Endothelial cell of umbilical vein (primary cell): ENCODE measurements around the gene GPR135. TPM values are rescaled to one million over a fixed set of nuclear protein-coding genes. Genes with fewer than 3 reads are reported as not detected.

ENCODE experiments used
- BruUV-seq: library from RNA; stranded (reverse); fragments of 400-500 nt; replicated peaks from 2 replicates; lab custom pipeline; 2021; lab: Mats Ljungman, UMichigan
- CTCF ChIA-PET: fragments of 300-600, 350-600 bp; sonication (Branson Sonifier 250); formaldehyde crosslinking; loops from one replicate; lab custom pipeline; 2021; ENCODE audit warnings: antibody characterized with exemption, inconsistent platforms; lab: Charles Lee
- POLR2A ChIA-PET: fragments of 300-600, 350-600 bp; sonication (Branson Sonifier 250); formaldehyde crosslinking; loops from one replicate; lab custom pipeline; 2021; ENCODE audit warnings: antibody characterized with exemption, inconsistent platforms; lab: Charles Lee
- DNase-seq: peaks from one replicate; pipeline ENCODE4 v3.0.0-alpha.2; 2011; ENCODE audit warnings: low read depth, low spot score
- FAIRE-seq: peaks from 2 replicates; lab custom pipeline; 2011; peaks lifted over from hg19 to GRCh38; lab: Jason Lieb, UNC
- H2AFZ ChIP-seq: 2 replicates; pipeline ENCODE4 v1.6.0; 2012; ENCODE audit warnings: low read depth, low read length, control low read depth, inconsistent platforms
- H3K27ac ChIP-seq: 2 replicates; pipeline ENCODE4 v1.5.1; 2011; ENCODE audit warnings: low read depth, mild to moderate bottlenecking, control low read depth, low read length, moderate library complexity; ENCODE audit not compliant: insufficient read depth
- H3K27me3 ChIP-seq, 2 experiments: 2 replicates each; pipeline versions ENCODE4 v1.6.0 to v1.6.1; 2011; ENCODE audit warnings: low read length in 2 of 2, mixed read lengths in 1 of 2; ENCODE audit not compliant: control insufficient read depth in 2 of 2, insufficient read depth in 2 of 2
- H3K36me3 ChIP-seq, 2 experiments: 2 replicates in 1 of 2; 3 replicates in 1 of 2; pipeline ENCODE4 v1.5.1; 2011; ENCODE audit warnings: low read length in 2 of 2, mild to moderate bottlenecking in 1 of 2, moderate library complexity in 1 of 2; ENCODE audit not compliant: control insufficient read depth in 2 of 2, insufficient read depth in 2 of 2; ENCODE audit errors: extremely low read depth in 1 of 2
- H3K4me1 ChIP-seq: 3 replicates; pipeline ENCODE4 v1.5.1; 2011; ENCODE audit warnings: mild to moderate bottlenecking, low read length; ENCODE audit not compliant: control insufficient read depth, insufficient read depth; ENCODE audit errors: extremely low read depth
- H3K4me2 ChIP-seq: 2 replicates; pipeline ENCODE4 v1.6.1; 2011; ENCODE audit warnings: low read length, control low read depth, mixed read lengths; ENCODE audit not compliant: insufficient read depth
- H3K4me3 ChIP-seq, 3 experiments: fragments of 200-600 bp in 1 of 3; sonication (generic), shearing (Covaris generic) in 1 of 3; replicated peaks in 1 of 3; 2 replicates each; pipeline ENCODE4 v1.5.1; 2011 to 2016; ENCODE audit warnings: control low read depth in 3 of 3, low read length in 3 of 3, mild to moderate bottlenecking in 2 of 3, inconsistent platforms in 1 of 3, low read depth in 1 of 3, moderate library complexity in 1 of 3; ENCODE audit not compliant: insufficient read depth in 1 of 3
- H3K79me2 ChIP-seq: 2 replicates; pipeline ENCODE4 v1.6.0; 2012; ENCODE audit warnings: low read length, inconsistent platforms; ENCODE audit not compliant: control insufficient read depth, insufficient read depth
- H3K9ac ChIP-seq: replicated peaks from 2 replicates; pipeline ENCODE3; 2011; ENCODE audit warnings: low read length, control low read depth; ENCODE audit not compliant: insufficient read depth; ENCODE audit errors: extremely low read depth
- H3K9me1 ChIP-seq: replicated peaks from 3 replicates; pipeline ENCODE4 v1.6.0; 2011; ENCODE audit warnings: mild to moderate bottlenecking, low read length; ENCODE audit not compliant: control insufficient read depth, insufficient read depth; ENCODE audit errors: extremely low read depth
- H3K9me3 ChIP-seq: replicated peaks from 2 replicates; pipeline ENCODE4 v1.5.1; 2012; ENCODE audit warnings: low read length, inconsistent platforms; ENCODE audit not compliant: control insufficient read depth, insufficient read depth
- H4K20me1 ChIP-seq: replicated peaks from 2 replicates; pipeline ENCODE3; 2011; ENCODE audit warnings: mild to moderate bottlenecking, low read length; ENCODE audit not compliant: control insufficient read depth, insufficient read depth; ENCODE audit errors: extremely low read depth
- JUN ChIP-seq: IDR thresholded peaks from 2 replicates; pipeline ENCODE4 v1.6.1; 2011; ENCODE audit warnings: borderline replicate concordance, low read depth; ENCODE audit not compliant: insufficient read length, insufficient read depth
- MYC ChIP-seq: IDR thresholded peaks from one replicate; pipeline ENCODE4 v1.6.1; 2011; ENCODE audit warnings: mild to moderate bottlenecking, low read depth, low read length
- POLR2AphosphoS5 ChIP-seq: IDR thresholded peaks from 2 replicates; pipeline ENCODE4 v1.6.1; 2012; ENCODE audit warnings: low read depth, mild to moderate bottlenecking, control low read depth, low read length, moderate library complexity; ENCODE audit not compliant: insufficient read depth
- dilution Hi-C: fragments of 300-500 bp; cut with MboI; formaldehyde crosslinking; loops from one replicate; pipeline ENCODE4 v1.15.0; 2019; ENCODE audit warnings: low sequenced_read_pairs; ENCODE audit not compliant: extremely low pct_ligation_motif_present
- intact Hi-C: fragments of 100-400 bp; cut with micrococcal nuclease; formaldehyde crosslinking; loops from one replicate; pipeline ENCODE4 v1.10.0; 2022
- polyA plus RNA-seq, 4 experiments: library from polyadenylated mRNA; depleted of rRNA in 3 of 4; stranded (reverse) in 3 of 4; unstranded in 1 of 4; fragments of >200 nt; gene quantifications; 2 replicates each; pipeline versions ENCODE4 v1.2.1 to v1.2.3, GENCODE V29; 2011 to 2012; ENCODE audit warnings: missing spikeins in 1 of 4
- total RNA-seq: library from RNA; stranded (reverse); gene quantifications from 2 replicates; pipeline ENCODE4 v1.2.3, GENCODE V29; 2021
- TF ChIP-seq, protein P1 (sequence below), 2 donors: IDR thresholded peaks; 1 replicate in 1 of 2; 2 replicates in 1 of 2; pipeline ENCODE4 v1.5.1; 2011; ENCODE audit warnings: low read length in 2 of 2, mild to moderate bottlenecking in 2 of 2, moderate library complexity in 2 of 2, control low read depth in 1 of 2, inconsistent platforms in 1 of 2, low read depth in 1 of 2; ENCODE audit not compliant: insufficient read depth in 1 of 2; ENCODE audit errors: extremely low read depth in 1 of 2

Gene GPR135
- total and polyA plus RNA-seq, 2 donors (not counting 3 experiments of a cell fraction or from before 2014, with no cell fraction given): 0.80 to 3.4 TPM

GRCh38 chr14:59507063-59507751 lies 42.0 kb upstream of the GPR135 start:
- dilution Hi-C loops (no loop called here), intact Hi-C loops (loop anchor here (1.0 to 10.0 kb wide), 3 partner anchors 69 to 658 kb away; partner anchors contain the start of genes CCDC175 and DHRS7)
- H3K36me3 ChIP-seq: peaks cover 0 to 2% of the 10 kb centered on the region in 2 experiments
- BruUV-seq: no TSS peak
- TF ChIP-seq MYC (no peak), POLR2AphosphoS5 (no peak), JUN (no peak)
- TF ChIP-seq, protein P1, sequence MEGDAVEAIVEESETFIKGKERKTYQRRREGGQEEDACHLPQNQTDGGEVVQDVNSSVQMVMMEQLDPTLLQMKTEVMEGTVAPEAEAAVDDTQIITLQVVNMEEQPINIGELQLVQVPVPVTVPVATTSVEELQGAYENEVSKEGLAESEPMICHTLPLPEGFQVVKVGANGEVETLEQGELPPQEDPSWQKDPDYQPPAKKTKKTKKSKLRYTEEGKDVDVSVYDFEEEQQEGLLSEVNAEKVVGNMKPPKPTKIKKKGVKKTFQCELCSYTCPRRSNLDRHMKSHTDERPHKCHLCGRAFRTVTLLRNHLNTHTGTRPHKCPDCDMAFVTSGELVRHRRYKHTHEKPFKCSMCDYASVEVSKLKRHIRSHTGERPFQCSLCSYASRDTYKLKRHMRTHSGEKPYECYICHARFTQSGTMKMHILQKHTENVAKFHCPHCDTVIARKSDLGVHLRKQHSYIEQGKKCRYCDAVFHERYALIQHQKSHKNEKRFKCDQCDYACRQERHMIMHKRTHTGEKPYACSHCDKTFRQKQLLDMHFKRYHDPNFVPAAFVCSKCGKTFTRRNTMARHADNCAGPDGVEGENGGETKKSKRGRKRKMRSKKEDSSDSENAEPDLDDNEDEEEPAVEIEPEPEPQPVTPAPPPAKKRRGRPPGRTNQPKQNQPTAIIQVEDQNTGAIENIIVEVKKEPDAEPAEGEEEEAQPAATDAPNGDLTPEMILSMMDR (IDR thresholded peaks at IDR 0.05; ENCODE audit: extremely low read depth in 1 of 2, insufficient read depth in 1 of 2, low read depth in 1 of 2, low read length in 2 of 2): peak; percentile 75 to 83
- H3K4me1 ChIP-seq: no peaks in the 10 kb centered on the region
- H4K20me1 ChIP-seq: no peaks in the 10 kb centered on the region
- POLR2A ChIA-PET: no interaction called here
- no peak overlapping the region for H2AFZ ChIP-seq
- H3K9me3 ChIP-seq: no peaks in the 10 kb centered on the region
- no peak overlapping the region for H3K27ac ChIP-seq
- no peak overlapping the region for H3K9ac ChIP-seq
- H3K27me3 ChIP-seq: peaks cover 0 to 7% of the 10 kb centered on the region in 2 experiments
- no peak overlapping the region for H3K4me3 ChIP-seq
- no peaks in the 10 kb centered on the region for H3K9me1 ChIP-seq
- CTCF ChIA-PET: interaction anchor here (0.8 to 2.4 kb wide), 22 partner anchors 10 to 676 kb away, joined by 3 to 45 read pairs (median 5); partner anchors contain the start of genes CCDC175, JKAMP and L3HYPDH
- peak; percentile 47 for DNase-seq
- H3K79me2 ChIP-seq: no peaks in the 10 kb centered on the region
- peak; percentile 58 for FAIRE-seq
- H3K4me2 ChIP-seq: no peak overlapping the region
